GM21717 (cell line): ENCODE measurements around the gene DHRS7B.
"Not testable (repeated sequence)": the region's sequence is repeated elsewhere in the genome, so short reads cannot be mapped to it uniquely, and the experiment has no call there.

ENCODE experiments used
- ATAC-seq: cut with Tn5 transposase; IDR thresholded peaks from one replicate; pipeline ENCODE4 v1.9.1; 2021; ENCODE audit warnings: mild to moderate bottlenecking, moderate library complexity; ENCODE audit not compliant: unreplicated experiment

Gene DHRS7B

GRCh38 chr17:21126645-21127508 is at the start of gene DHRS7B:
Gene DHRS7B (plus strand): TSS chr17:21126964. CDS start chr17:21126972, 8 bp downstream.
- ATAC-seq: peak; percentile 90

- no peak for ATAC-seq
Measured at GRCh38 chr17:21077281-21077680, 49.5 kb upstream of the DHRS7B start.

- no peak for ATAC-seq
Measured at GRCh38 chr17:21078016-21078780, 48.6 kb upstream of the DHRS7B start.

GRCh38 chr17:21079196-21079595 is 47.6 kb upstream of the DHRS7B start:
- no peak for ATAC-seq

- no peak for ATAC-seq
Measured at GRCh38 chr17:21082001-21082436, 44.7 kb upstream of the DHRS7B start.

GRCh38 chr17:21085280-21085679 is 41.5 kb upstream of the DHRS7B start:
- not testable (repeated sequence) for ATAC-seq

- no peak for ATAC-seq
Measured at GRCh38 chr17:21085707-21086106, 41.1 kb upstream of the DHRS7B start.

- no peak for ATAC-seq
Measured at GRCh38 chr17:21089145-21089544, 37.6 kb upstream of the DHRS7B start.

GRCh38 chr17:21089933-21090901 is 36.5 kb upstream of the DHRS7B start:
- peak; percentile 69 for ATAC-seq

GRCh38 chr17:21090902-21091618 is 35.7 kb upstream of the DHRS7B start:
- ATAC-seq: no peak

- no peak for ATAC-seq
Measured at GRCh38 chr17:21094298-21094704, 32.5 kb upstream of the DHRS7B start.

- no peak for ATAC-seq
Measured at GRCh38 chr17:21095735-21096134, 31.0 kb upstream of the DHRS7B start.

- no peak for ATAC-seq
Measured at GRCh38 chr17:21096874-21097273, 29.9 kb upstream of the DHRS7B start.

- ATAC-seq: peak; percentile 96
Measured at GRCh38 chr17:21098934-21099689, 27.7 kb upstream of the DHRS7B start.

- ATAC-seq: no peak
Measured at GRCh38 chr17:21100636-21101035, 26.1 kb upstream of the DHRS7B start.

GRCh38 chr17:21104608-21105007 is 22.2 kb upstream of the DHRS7B start:
- no peak for ATAC-seq

- no peak for ATAC-seq
Measured at GRCh38 chr17:21105064-21105894, 21.5 kb upstream of the DHRS7B start.

- ATAC-seq: no peak
Measured at GRCh38 chr17:21106316-21106715, 20.4 kb upstream of the DHRS7B start.
